GM12865 (cell line): ENCODE results near the gene MAN1B1.

Source experiments
- DNase-seq: peaks from one replicate; pipeline ENCODE4 v3.0.0; 2010; ENCODE audit warnings: low read depth
- H3K4me3 ChIP-seq: 2 replicates; pipeline ENCODE4 v1.5.1; 2011; ENCODE audit warnings: mild to moderate bottlenecking, low read depth, low read length, control low read depth
- TF ChIP-seq, protein P1 (sequence below): IDR thresholded peaks from 2 replicates; pipeline ENCODE4 v1.5.1; 2011; ENCODE audit warnings: low read length, control low read depth, low read depth, inconsistent platforms; ENCODE audit not compliant: insufficient read depth; ENCODE audit errors: missing control alignments

The MAN1B1 gene

DNA sequence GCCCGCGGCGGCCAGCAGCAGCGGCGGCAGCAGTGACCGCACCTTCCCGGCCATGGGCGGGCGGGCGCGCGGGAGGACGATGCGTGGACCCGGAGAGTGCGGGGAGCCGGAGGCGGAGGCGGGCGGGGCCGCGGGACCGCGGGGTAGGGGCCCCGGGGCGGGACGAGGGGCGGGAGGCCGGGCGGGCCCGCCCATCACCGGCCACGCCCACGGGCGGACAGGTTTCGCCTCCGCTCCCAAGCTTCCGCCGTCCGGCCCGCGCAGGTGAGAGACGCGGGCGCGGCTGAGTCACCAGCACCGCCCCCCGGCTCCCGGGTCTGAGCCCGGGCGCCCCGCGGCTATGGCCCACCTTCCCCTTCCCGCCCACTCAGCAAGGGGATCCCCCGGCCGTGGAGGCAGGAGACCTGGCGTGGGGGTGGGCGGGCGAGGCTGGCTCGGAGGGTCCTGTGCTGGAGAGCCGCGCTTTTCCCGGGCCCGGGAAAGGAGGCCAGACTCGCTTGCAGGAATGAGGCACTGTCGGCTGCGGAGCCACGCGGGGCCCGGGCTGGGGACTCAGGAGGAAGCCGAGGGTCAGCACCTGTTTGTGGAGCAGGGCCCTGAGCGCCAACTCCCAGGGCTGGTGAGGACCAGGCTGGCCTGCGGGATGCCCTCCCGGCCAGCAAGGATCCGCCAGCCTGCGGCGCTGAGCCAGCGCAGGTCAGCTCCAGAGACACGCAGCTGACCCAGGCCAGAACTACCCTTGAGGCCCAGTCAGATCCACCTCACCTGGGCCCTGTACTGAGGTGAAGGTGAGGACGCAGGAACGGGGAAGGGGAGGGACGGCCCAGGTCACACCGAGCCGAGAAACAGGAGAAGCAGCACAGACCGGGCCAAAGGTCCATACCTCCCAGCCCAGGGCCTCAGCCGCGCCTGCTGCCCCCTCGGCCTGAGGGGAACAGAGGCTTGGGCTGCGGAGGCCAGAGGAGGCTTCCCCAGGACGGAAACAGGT, 32.5 kb upstream of the MAN1B1 start, which contains the start of gene ENTPD2:
ENTPD2 (minus strand) TSS at position 118 of the 988 bp plus-strand sequence; CDS start at position 54, 64 bp downstream.
- TF ChIP-seq, protein P1, sequence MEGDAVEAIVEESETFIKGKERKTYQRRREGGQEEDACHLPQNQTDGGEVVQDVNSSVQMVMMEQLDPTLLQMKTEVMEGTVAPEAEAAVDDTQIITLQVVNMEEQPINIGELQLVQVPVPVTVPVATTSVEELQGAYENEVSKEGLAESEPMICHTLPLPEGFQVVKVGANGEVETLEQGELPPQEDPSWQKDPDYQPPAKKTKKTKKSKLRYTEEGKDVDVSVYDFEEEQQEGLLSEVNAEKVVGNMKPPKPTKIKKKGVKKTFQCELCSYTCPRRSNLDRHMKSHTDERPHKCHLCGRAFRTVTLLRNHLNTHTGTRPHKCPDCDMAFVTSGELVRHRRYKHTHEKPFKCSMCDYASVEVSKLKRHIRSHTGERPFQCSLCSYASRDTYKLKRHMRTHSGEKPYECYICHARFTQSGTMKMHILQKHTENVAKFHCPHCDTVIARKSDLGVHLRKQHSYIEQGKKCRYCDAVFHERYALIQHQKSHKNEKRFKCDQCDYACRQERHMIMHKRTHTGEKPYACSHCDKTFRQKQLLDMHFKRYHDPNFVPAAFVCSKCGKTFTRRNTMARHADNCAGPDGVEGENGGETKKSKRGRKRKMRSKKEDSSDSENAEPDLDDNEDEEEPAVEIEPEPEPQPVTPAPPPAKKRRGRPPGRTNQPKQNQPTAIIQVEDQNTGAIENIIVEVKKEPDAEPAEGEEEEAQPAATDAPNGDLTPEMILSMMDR = no peak
- no peak within 1 kb of the TSS for H3K4me3 ChIP-seq
- DNase-seq = no peak

DNA sequence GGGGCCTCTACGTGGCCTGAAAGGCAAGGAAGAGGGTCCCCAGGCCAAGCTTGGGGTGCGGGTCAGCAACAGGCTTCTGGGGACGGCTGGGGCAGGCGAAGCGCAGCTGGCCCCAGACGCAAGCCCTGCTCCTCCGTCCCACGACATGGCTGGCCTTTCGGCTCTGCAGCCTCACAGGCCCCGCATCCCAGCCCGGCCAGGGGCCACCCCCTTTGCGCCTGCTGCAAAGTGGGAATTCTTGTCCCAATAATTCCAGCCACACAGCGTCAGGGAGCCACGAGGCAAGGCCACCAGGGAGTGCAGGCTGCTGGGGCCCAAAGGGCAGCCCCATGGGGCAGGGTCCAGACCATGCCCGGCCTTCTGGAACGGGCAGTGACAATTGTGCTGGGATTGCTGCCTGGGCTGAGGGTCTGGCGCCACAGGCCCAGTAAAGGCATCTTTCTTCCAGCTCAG, 31.8 kb upstream of the MAN1B1 start:
- H3K4me3 ChIP-seq = no peak overlapping the region
- TF ChIP-seq, protein P1 = no peak
- DNase-seq = no peak

DNA sequence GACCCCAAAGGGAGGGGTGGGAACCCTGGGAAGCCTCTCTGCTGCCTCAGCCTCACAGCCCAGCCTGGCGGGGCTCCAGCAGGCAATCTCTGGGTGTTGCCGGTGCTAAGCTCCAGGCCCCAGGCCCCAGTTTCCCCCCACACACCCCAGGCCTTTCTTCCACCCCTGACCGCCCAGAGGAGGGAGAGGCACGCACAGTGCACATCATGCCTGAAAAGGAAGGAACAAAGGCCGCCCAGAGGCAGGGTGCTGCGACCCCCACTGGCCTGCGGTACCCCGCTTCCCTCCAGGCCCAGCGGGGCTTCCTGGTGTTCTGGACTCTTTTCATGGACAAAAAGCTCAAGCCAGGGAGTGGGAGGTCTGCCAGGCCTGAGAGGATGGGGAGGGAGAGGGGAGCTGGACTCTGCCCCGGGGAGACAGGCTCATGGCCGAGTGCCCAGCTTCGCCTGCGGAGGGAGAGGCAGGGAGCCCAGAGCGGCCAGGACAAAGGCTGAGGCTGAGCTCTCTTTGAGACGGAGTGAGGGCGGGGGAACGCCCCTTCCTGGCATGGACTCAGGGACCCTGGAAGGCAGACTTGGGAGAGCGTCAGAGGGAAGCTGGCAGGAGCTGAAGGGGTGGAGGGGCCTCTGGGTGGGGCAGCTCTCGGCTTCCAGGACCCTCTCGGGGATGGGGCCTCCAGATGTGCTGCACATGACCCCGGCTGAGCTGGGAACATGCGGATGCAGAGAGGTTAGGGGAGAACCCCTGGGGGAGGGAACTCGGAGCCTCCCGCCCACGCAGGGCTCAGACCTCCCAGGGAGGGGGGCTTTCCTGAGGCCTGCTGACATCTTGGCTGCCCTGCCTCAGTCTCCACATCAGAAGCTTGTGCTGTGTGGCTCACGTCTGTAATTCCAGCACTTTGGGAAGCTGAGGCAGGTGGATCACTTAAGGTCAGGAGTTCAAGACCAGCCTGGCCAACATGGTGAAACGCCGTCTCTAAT, 31.1 kb upstream of the MAN1B1 start:
- no peak for DNase-seq
- H3K4me3 ChIP-seq = no peak overlapping the region
- TF ChIP-seq, protein P1 = no peak

DNA sequence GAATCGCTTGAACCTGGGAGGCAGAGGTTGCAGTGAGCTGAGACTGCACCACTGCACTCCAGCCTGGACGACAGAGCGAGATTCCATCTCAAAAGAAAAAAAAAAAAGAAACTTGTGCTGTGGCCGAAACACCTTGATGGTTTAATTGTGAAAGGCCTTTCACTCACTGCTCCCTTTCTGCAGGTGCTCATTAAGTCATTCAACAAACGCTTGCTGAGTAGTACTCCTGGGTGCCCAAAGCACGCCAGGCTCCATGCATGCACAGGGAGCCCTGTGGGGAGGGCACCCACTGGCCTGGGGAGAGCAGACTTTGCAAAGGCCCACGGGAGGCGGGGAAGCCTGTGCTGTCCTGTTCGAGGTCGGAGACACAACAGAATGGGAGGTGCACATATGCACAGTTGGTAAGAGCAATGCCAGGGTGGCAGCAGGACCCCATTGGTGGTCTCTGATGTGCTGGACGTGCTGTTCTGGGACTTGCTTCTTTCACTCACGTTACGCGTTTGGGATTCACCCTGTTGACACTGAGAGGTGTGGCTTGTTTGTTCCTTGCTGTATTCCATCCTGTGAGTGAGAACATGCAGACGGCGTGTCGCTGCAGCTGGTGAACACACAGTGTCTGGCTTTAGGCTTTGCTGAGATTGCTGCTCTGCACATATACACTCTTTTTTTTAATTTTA, 29.9 kb upstream of the MAN1B1 start:
- TF ChIP-seq, protein P1 = no peak
- no peak for DNase-seq
- no peak overlapping the region for H3K4me3 ChIP-seq

DNA sequence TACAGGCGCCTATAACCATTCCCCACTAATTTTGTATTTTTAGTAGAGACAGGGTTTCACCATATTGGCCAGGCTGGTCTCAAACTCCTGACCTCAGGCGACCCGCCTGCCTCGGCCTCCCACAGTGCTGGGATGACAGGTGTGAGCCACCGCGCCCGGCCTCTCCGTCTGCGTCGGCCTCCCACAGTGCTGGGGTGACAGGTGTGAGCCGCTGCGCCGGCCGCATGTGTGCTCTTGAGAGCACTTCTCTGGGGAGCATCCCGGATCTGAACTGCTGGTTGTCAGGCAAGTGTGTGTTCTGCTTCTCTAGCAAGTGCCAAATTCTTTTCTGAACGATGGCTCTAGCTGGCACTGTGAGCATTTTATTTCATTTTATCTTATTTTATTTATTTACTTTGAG, 29.2 kb upstream of the MAN1B1 start:
- DNase-seq = no peak
- TF ChIP-seq, protein P1 = no peak
- no peak overlapping the region for H3K4me3 ChIP-seq
